ENCODE results near the gene LRRC38. TPM values are rescaled to one million over a fixed set of nuclear protein-coding genes. Genes with fewer than 3 reads are reported as not detected.

Gene LRRC38
- total and polyA plus RNA-seq, 2 donors (not counting 1 experiment from before 2014, with no cell fraction given), result not detected

DNA sequence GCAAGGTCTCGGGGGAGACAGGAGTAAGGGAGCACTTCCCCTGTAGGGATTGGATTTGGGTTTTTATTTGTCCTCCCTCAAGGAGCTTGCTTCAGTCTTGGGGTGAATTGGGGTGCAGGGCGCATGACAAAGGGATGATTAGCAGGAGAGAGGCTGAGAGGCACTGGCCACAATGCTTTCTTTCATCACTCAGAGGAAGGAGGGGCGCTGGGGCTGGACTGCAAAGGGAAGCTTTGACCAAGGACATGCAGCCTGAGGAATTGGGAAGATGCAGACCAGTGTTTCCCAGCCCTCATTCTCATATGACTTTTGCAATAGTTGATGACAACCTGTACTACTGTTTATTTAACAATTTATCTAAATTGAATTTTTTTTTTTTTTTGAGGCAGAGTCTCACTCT, 35.7 kb upstream of the LRRC38 start:
- no peak for TF ChIP-seq EZH2 (IDR thresholded peaks at IDR 0.05; ENCODE audit: borderline replicate concordance, insufficient read depth, low read depth, low read length, poor library complexity, severe bottlenecking)
- no peak for TF ChIP-seq CTCF (IDR thresholded peaks at IDR 0.05)
- intact Hi-C loops (cut with micrococcal nuclease), result no loop called here
- H3K4me3 ChIP-seq (ENCODE audit: control extremely low read depth in 1 of 5, extremely low read depth in 1 of 5, insufficient read depth in 1 of 5, low read depth in 2 of 5, low read length in 4 of 5), result no peak overlapping the region
- H3K9me3 ChIP-seq (ENCODE audit: control extremely low read depth in 1 of 3, control insufficient read depth in 2 of 3, insufficient read depth in 1 of 3, low read length in 2 of 3), result no peaks in the 10 kb centered on the region
- no peak overlapping the region for H3K4me2 ChIP-seq (replicated peaks; ENCODE audit: low read depth, low read length, poor library complexity, severe bottlenecking)
- no peak overlapping the region for H3K27ac Mint-ChIP-seq
- H3K4me1 Mint-ChIP-seq, result no peaks in the 10 kb centered on the region
- ATAC-seq (ENCODE audit: low read depth) (no peak), DNase-seq (no peak)
- ChIA-PET POLR2A (no interaction called here), CTCF (no interaction called here)
- 52% methylated on average over 2 of the region's 3 CpGs for WGBS (ENCODE audit: insufficient coverage)
- H4K20me1 ChIP-seq (ENCODE audit: control insufficient read depth, insufficient read depth, low read length, poor library complexity, severe bottlenecking), result no peaks in the 10 kb centered on the region
- no peak overlapping the region for H3K4me3 Mint-ChIP-seq
- H3K9me3 Mint-ChIP-seq (ENCODE audit: insufficient read depth), result no peaks in the 10 kb centered on the region
- H3K79me2 ChIP-seq (ENCODE audit: control insufficient read depth, insufficient read depth, low read length), result no peaks in the 10 kb centered on the region
- no peaks in the 10 kb centered on the region for H3K4me1 ChIP-seq (ENCODE audit: control insufficient read depth in 2 of 2, insufficient read depth in 2 of 2, low read length in 2 of 2)
- H3K27me3 Mint-ChIP-seq, result peaks cover 22% of the 10 kb centered on the region
- H3K9ac ChIP-seq (ENCODE audit: low read length), result no peak overlapping the region
- no peak overlapping the region for H2AFZ ChIP-seq (ENCODE audit: insufficient read depth, low read depth, low read length, poor library complexity, severe bottlenecking)
- no peak overlapping the region for H3K27ac ChIP-seq (ENCODE audit: low read length in 2 of 2)
- no peaks in the 10 kb centered on the region for H3K36me3 ChIP-seq (replicated peaks in 1 of 2; ENCODE audit: control extremely low read depth in 1 of 2, control insufficient read depth in 1 of 2, extremely low read depth in 1 of 2, insufficient read depth in 2 of 2, low read length in 1 of 2)
- no peaks in the 10 kb centered on the region for H3K27me3 ChIP-seq (replicated peaks in 1 of 4; ENCODE audit: control extremely low read depth in 1 of 4, control insufficient read depth in 3 of 4, insufficient read depth in 4 of 4, low read length in 3 of 4)

GRCh38 chr1:13549021-13549420, 35.2 kb upstream of the LRRC38 start:
- no peaks in the 10 kb centered on the region for H3K27me3 ChIP-seq (replicated peaks in 1 of 4; ENCODE audit: control extremely low read depth in 1 of 4, control insufficient read depth in 3 of 4, insufficient read depth in 4 of 4, low read length in 3 of 4)
- no peak overlapping the region for H2AFZ ChIP-seq (ENCODE audit: insufficient read depth, low read depth, low read length, poor library complexity, severe bottlenecking)
- Mint-ChIP-seq H3K4me3 (no peak overlapping the region), H3K9me3 (ENCODE audit: insufficient read depth) (no peaks in the 10 kb centered on the region), H3K27ac (no peak overlapping the region), H3K27me3 (peaks cover 22% of the 10 kb centered on the region), H3K4me1 (no peaks in the 10 kb centered on the region)
- no peaks in the 10 kb centered on the region for H3K9me3 ChIP-seq (ENCODE audit: control extremely low read depth in 1 of 3, control insufficient read depth in 2 of 3, insufficient read depth in 1 of 3, low read length in 2 of 3)
- H3K79me2 ChIP-seq (ENCODE audit: control insufficient read depth, insufficient read depth, low read length), result no peaks in the 10 kb centered on the region
- DNase-seq (no peak), ATAC-seq (ENCODE audit: low read depth) (no peak)
- intact Hi-C loops (cut with micrococcal nuclease), result no loop called here
- no peaks in the 10 kb centered on the region for H3K4me1 ChIP-seq (ENCODE audit: control insufficient read depth in 2 of 2, insufficient read depth in 2 of 2, low read length in 2 of 2)
- no peak overlapping the region for H3K4me3 ChIP-seq (ENCODE audit: control extremely low read depth in 1 of 5, extremely low read depth in 1 of 5, insufficient read depth in 1 of 5, low read depth in 2 of 5, low read length in 4 of 5)
- WGBS (ENCODE audit: insufficient coverage), result 100% methylated on average over 1 of the region's 6 CpGs
- H3K27ac ChIP-seq (ENCODE audit: low read length in 2 of 2), result no peak overlapping the region
- H4K20me1 ChIP-seq (ENCODE audit: control insufficient read depth, insufficient read depth, low read length, poor library complexity, severe bottlenecking), result no peaks in the 10 kb centered on the region
- no peaks in the 10 kb centered on the region for H3K36me3 ChIP-seq (replicated peaks in 1 of 2; ENCODE audit: control extremely low read depth in 1 of 2, control insufficient read depth in 1 of 2, extremely low read depth in 1 of 2, insufficient read depth in 2 of 2, low read length in 1 of 2)
- POLR2A ChIA-PET, result no interaction called here
- no peak overlapping the region for H3K9ac ChIP-seq (ENCODE audit: low read length)
- TF ChIP-seq CTCF (IDR thresholded peaks at IDR 0.05) (no peak), EZH2 (IDR thresholded peaks at IDR 0.05; ENCODE audit: borderline replicate concordance, insufficient read depth, low read depth, low read length, poor library complexity, severe bottlenecking) (no peak)
- H3K4me2 ChIP-seq (replicated peaks; ENCODE audit: low read depth, low read length, poor library complexity, severe bottlenecking), result no peak overlapping the region
- CTCF ChIA-PET, result no interaction called here

All from B cell (primary cell).